ENCODE data around the gene TNPO3. TPM values are rescaled to one million over a fixed set of nuclear protein-coding genes. Genes with fewer than 3 reads are reported as not detected.

TNPO3 gene
- total RNA-seq, 2 donors from 2014 or later = 62.0 to 81.4 TPM

DNA sequence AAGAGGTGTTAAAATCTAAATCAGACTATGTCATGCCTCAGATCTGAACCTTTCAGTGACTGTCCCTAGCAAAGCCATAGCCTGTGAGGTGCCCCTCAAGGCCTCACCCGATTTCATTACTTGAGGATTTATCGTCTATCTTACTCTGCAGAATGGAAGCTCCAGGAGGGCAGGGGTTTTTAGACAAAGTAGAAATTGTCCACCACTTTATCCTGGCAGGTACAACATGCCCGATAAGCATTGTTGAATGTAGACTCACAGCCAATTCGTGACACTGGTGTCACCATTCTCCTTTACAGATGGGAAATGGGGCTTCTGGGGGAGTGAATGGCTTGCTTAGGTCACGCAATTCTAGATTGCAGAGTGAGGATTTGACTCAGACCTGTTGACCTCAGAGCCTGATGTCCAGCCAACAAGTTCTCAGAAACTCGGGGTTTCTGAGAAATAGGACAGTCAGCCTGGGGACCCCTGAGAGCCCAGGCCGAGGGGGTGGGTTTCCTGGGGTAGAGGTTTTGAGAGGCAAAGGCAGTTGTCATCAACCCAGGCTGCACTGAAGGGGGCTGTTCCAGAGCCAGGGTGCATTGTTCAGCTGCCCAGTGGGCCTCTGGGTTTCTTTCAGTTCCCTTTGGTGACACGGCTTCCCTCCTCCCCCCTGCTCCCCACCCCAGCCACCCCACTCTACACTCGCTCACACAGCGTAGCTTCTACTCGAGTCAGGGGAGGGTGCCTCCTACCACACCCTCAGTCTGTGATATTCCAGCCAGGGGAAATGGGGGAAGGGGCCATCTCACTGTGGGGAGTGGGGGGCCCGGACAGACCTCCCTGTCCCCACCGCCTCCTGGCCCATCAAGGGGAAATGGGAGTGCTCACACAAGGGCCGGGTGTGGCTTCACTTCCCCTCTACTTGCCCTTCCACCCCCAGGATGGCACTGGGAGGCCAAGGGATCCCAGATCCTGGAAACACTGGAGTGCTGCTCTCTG, 120.3 kb downstream of the TNPO3 start:
- H3K9me3 Mint-ChIP-seq = no peaks in the 10 kb centered on the region
- peaks cover 31% of the 10 kb centered on the region for H3K4me1 Mint-ChIP-seq (ENCODE audit: low read depth)
- H3K36me3 Mint-ChIP-seq (ENCODE audit: insufficient read depth in 2 of 2) = peaks cover 2 to 3% of the 10 kb centered on the region in 2 donors
- ATAC-seq (replicated peaks in 1 of 2) = no peak
- no peak overlapping the region for H3K4me3 Mint-ChIP-seq
- DNase-seq = no peak
- H3K27me3 Mint-ChIP-seq (ENCODE audit: low read depth) = peaks cover 16% of the 10 kb centered on the region
- no peak overlapping the region for H3K27ac Mint-ChIP-seq

GRCh38 chr7:128933180-128933891, 121.6 kb downstream of the TNPO3 start:
- peak overlapping the region; percentile 76 to 80 for H3K4me3 Mint-ChIP-seq
- H3K9me3 Mint-ChIP-seq = no peaks in the 10 kb centered on the region
- H3K27me3 Mint-ChIP-seq (ENCODE audit: low read depth) = peaks cover 12% of the 10 kb centered on the region
- DNase-seq (peak; percentile 44 to 60), ATAC-seq (replicated peaks in 1 of 2) (peak; percentile 73 to 82)
- H3K4me1 Mint-ChIP-seq (ENCODE audit: low read depth) = peaks cover 20% of the 10 kb centered on the region
- peaks cover 0 to 3% of the 10 kb centered on the region in 2 donors for H3K36me3 Mint-ChIP-seq (ENCODE audit: insufficient read depth in 2 of 2)
- peak overlapping the region; percentile 76 for H3K27ac Mint-ChIP-seq

GRCh38 chr7:128932862-128933179, 122.1 kb downstream of the TNPO3 start:
- Mint-ChIP-seq H3K27ac (no peak overlapping the region), H3K36me3 (ENCODE audit: insufficient read depth in 2 of 2) (peaks cover 0 to 3% of the 10 kb centered on the region in 2 donors), H3K9me3 (no peaks in the 10 kb centered on the region), H3K4me1 (ENCODE audit: low read depth) (peaks cover 19% of the 10 kb centered on the region), H3K27me3 (ENCODE audit: low read depth) (peaks cover 10% of the 10 kb centered on the region), H3K4me3 (peak overlapping the region in 1 of 2 donors; percentile 80)
- ATAC-seq (replicated peaks in 1 of 2) = no peak
- no peak for DNase-seq

GRCh38 chr7:128931965-128932861, 122.7 kb downstream of the TNPO3 start:
- Mint-ChIP-seq H3K27me3 (ENCODE audit: low read depth) (peaks cover 7% of the 10 kb centered on the region), H3K9me3 (no peaks in the 10 kb centered on the region), H3K36me3 (ENCODE audit: insufficient read depth in 2 of 2) (peaks cover 0 to 3% of the 10 kb centered on the region in 2 donors), H3K27ac (no peak overlapping the region), H3K4me1 (ENCODE audit: low read depth) (peaks cover 16% of the 10 kb centered on the region), H3K4me3 (no peak overlapping the region)
- DNase-seq = no peak
- ATAC-seq (replicated peaks in 1 of 2) = no peak

DNA sequence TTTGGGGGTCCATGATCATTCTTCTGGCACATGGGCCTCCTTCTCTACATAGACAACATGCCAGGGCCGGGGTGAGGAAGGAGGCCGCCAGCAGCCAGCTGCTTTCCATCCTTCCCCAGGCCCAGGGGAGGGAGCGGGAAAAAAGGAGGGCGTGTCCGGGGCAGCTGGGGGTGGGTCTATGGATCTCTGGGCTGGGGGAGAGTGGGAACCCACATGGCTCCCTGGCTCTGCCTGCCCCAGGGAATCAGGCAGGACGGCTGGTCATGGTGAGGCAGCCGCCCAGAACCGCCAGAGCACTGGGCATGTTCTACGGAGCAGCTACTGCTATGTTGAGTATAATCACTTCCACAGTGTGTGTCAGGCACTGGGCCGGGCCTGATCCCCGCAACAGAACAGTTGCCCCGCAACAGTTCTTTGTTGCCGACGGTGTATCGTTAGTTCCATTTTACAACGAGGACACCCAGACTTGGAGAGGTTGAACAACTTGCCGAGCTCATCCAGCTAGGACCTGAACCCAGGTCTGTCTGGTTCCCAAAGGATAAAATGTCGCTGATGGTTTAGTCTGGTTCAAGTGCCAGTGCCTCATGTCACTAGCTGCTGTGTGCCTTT, 123.6 kb downstream of the TNPO3 start:
- no peaks in the 10 kb centered on the region for H3K36me3 Mint-ChIP-seq (ENCODE audit: insufficient read depth in 2 of 2)
- no peak for DNase-seq
- H3K27ac Mint-ChIP-seq = no peak overlapping the region
- H3K4me3 Mint-ChIP-seq = no peak overlapping the region
- H3K4me1 Mint-ChIP-seq (ENCODE audit: low read depth) = peaks cover 11% of the 10 kb centered on the region
- no peaks in the 10 kb centered on the region for H3K9me3 Mint-ChIP-seq
- H3K27me3 Mint-ChIP-seq (ENCODE audit: low read depth) = no peaks in the 10 kb centered on the region
- no peak for ATAC-seq (replicated peaks in 1 of 2)

- Mint-ChIP-seq H3K27ac (no peak overlapping the region), H3K4me3 (no peak overlapping the region), H3K4me1 (ENCODE audit: low read depth) (peaks cover 11% of the 10 kb centered on the region), H3K27me3 (ENCODE audit: low read depth) (peaks cover 6% of the 10 kb centered on the region), H3K9me3 (no peaks in the 10 kb centered on the region), H3K36me3 (ENCODE audit: insufficient read depth in 2 of 2) (no peaks in the 10 kb centered on the region)
- no peak for ATAC-seq (replicated peaks in 1 of 2)
- no peak for DNase-seq
Observed at GRCh38 chr7:128928882-128929788, 125.8 kb downstream of the TNPO3 start.

- DNase-seq (no peak), ATAC-seq (replicated peaks in 1 of 2) (no peak)
- Mint-ChIP-seq H3K4me3 (no peak overlapping the region), H3K4me1 (ENCODE audit: low read depth) (peaks cover 7% of the 10 kb centered on the region), H3K9me3 (no peaks in the 10 kb centered on the region), H3K27ac (no peak overlapping the region), H3K36me3 (ENCODE audit: insufficient read depth in 2 of 2) (no peaks in the 10 kb centered on the region), H3K27me3 (ENCODE audit: low read depth) (peaks cover 8% of the 10 kb centered on the region)
Observed at GRCh38 chr7:128928159-128928813, 126.6 kb downstream of the TNPO3 start.

DNA sequence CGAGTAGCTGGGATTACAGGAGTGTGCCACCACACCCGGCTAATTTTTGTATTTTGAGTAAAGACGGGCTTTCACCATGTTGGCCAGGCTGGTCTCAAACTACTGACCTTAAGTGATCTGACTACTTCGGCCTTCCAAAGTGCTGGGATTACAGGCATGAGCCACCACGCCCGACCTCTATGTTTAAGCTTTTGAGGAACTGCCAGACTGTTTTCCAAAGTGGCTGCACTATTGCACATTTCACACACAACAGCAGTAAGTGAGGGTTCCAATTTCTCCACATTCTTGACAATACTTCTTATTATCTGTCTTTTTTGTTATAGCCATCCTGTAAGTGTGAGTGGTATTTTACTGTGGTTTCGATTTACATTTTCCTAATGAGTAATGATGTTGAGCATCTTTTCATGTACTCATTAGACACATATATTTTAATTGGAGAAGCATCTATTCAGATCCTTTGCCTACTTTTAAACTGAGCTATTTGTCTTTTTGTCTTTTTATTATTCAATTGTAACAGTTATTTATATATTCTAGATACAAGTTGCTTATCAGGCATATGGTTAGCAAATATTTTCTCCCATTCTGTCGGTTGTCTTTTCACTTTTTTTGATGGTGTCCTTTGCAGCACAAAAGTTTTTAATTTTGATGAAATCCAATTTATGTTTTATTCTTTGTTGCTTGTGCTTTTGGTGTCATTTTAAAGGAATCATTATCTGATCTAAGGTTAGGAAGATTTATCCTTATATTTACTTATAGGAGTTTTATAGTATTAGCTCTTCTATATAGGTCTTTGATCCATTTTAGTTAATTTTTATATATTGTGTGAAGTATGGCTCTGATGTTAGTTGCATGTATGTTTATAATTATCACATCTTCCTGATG, 130.0 kb downstream of the TNPO3 start:
- H3K4me1 Mint-ChIP-seq (ENCODE audit: low read depth) = no peaks in the 10 kb centered on the region

GRCh38 chr7:128923411-128923800, 131.5 kb downstream of the TNPO3 start:
- no peaks in the 10 kb centered on the region for H3K36me3 Mint-ChIP-seq (ENCODE audit: insufficient read depth in 2 of 2)
- H3K4me3 Mint-ChIP-seq = no peak overlapping the region
- no peak overlapping the region for H3K27ac Mint-ChIP-seq
- DNase-seq (no peak), ATAC-seq (replicated peaks in 1 of 2) (no peak)
- H3K4me1 Mint-ChIP-seq (ENCODE audit: low read depth) = no peaks in the 10 kb centered on the region
- H3K27me3 Mint-ChIP-seq (ENCODE audit: low read depth) = peaks cover 33% of the 10 kb centered on the region
- H3K9me3 Mint-ChIP-seq = no peaks in the 10 kb centered on the region

More for the DNA sequence above, 130.0 kb downstream of the TNPO3 start:
- H3K36me3 Mint-ChIP-seq (ENCODE audit: insufficient read depth in 2 of 2) = no peaks in the 10 kb centered on the region
- no peak overlapping the region for H3K27ac Mint-ChIP-seq
- peaks cover 19% of the 10 kb centered on the region for H3K27me3 Mint-ChIP-seq (ENCODE audit: low read depth)
- H3K4me3 Mint-ChIP-seq = no peak overlapping the region
- ATAC-seq (replicated peaks in 1 of 2) (no peak), DNase-seq (no peak)
- H3K9me3 Mint-ChIP-seq = no peaks in the 10 kb centered on the region

DNA sequence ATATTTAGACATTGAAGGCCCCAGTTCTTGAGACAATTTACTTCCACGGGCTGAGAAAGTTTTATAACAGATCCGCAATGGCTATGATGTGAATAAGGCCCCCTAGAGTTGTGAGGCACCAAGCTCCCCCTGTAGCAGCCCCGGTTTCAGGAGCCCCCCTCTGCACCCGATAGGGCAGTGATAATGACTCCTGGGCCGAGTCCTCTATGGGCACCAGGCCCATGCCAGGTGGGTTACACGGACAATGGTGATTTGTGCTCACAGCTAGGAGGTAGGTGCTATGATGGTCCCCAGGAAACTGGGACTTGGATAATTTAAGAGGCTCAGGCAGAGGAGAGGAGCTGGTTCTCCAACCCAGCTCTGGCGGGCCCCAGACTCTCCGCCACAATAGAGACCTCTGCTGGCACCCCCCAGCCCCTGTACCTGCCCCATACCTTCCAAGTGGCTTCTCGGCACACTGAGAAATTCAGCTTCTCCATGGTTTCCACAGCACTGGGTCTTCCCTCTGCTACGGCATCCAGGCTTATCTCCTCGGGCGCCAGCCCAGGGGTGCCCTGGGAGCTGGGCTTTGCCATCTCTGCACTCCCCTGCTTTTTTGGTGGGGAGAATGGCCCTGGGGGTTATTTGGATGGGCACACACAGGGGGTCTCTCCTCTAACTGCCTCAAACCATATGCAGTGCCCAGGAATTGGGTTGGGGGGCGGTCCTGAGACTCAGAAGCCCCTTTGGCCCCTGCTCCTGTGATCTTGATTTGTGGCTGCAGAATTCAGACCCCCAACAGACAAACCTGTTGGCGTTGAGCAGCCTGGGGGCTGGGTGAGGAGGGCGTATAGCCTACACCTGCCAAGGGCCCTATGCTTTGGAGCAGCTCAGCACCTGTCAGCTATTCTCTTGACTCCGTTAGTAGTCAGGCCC, 132.2 kb downstream of the TNPO3 start:
- peaks cover 40% of the 10 kb centered on the region for H3K27me3 Mint-ChIP-seq (ENCODE audit: low read depth)
- H3K9me3 Mint-ChIP-seq = no peaks in the 10 kb centered on the region
- H3K27ac Mint-ChIP-seq = no peak overlapping the region
- no peak for ATAC-seq (replicated peaks in 1 of 2)
- no peaks in the 10 kb centered on the region for H3K4me1 Mint-ChIP-seq (ENCODE audit: low read depth)
- H3K4me3 Mint-ChIP-seq = no peak overlapping the region
- no peaks in the 10 kb centered on the region for H3K36me3 Mint-ChIP-seq (ENCODE audit: insufficient read depth in 2 of 2)
- no peak for DNase-seq

Data from activated T-cell treated with anti-CD3 and anti-CD28 coated beads, Interleukin-2, amount 50 U/mL, for 72 hours (primary cell).